Ovary (tissue), 3 donors: ENCODE data around the gene DNASE1.

ENCODE experiments used
- EP300 ChIP-seq: sonication (generic); formaldehyde crosslinking; IDR thresholded peaks from one replicate; pipeline ENCODE4 v1.6.1; 2017; ENCODE audit warnings: antibody characterized with exemption
- POLR2A ChIP-seq: fragments of 450-650 bp; IDR thresholded peaks from one replicate; pipeline ENCODE4 v1.6.1; 2017; ENCODE audit warnings: antibody characterized with exemption, mild to moderate bottlenecking, moderate library complexity
- TF ChIP-seq, protein P1 (sequence below), 3 donors: fragments of 450-650 bp in 2 of 3; fragments of 200-600 bp in 1 of 3; IDR thresholded peaks; one replicate each; pipeline versions ENCODE4 v1.5.1 to v1.8.0; 2016 to 2022; ENCODE audit warnings: antibody characterized with exemption in 3 of 3, mild to moderate bottlenecking in 1 of 3
- donor health status: DM: no; HTN: no; CAD: no.

DNA sequence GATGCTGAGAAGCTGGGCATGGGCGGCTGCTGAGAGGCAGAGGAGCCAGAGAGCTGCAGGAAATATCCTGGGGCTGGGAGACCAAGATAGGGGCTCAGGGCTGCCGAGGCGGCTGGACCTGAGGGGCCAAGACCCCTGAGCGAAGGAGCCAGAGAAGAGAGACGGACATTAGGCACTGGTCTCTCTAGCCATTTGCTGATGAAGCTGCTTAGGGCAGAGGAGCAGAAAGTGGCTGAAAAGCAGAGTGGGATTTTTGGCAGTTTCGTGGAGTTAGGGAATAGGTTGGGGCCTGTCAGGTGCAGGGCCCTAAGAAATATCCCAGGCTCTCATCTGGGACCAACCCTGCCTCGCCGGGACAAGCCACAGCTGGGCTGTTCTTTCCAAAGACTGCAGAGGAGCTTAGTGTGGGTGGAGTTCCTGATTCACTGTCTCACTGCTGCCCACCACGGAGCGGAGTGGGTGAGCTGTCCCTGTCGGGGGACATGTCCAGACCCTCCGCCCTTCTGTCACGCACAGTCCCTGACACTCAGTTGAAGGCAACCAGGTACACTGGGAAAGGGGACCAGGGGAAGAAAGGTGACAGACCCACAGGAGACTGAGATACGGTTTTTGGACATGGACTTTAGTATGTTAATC, 11.3 kb upstream of the DNASE1 start:
- TF ChIP-seq, protein P1, sequence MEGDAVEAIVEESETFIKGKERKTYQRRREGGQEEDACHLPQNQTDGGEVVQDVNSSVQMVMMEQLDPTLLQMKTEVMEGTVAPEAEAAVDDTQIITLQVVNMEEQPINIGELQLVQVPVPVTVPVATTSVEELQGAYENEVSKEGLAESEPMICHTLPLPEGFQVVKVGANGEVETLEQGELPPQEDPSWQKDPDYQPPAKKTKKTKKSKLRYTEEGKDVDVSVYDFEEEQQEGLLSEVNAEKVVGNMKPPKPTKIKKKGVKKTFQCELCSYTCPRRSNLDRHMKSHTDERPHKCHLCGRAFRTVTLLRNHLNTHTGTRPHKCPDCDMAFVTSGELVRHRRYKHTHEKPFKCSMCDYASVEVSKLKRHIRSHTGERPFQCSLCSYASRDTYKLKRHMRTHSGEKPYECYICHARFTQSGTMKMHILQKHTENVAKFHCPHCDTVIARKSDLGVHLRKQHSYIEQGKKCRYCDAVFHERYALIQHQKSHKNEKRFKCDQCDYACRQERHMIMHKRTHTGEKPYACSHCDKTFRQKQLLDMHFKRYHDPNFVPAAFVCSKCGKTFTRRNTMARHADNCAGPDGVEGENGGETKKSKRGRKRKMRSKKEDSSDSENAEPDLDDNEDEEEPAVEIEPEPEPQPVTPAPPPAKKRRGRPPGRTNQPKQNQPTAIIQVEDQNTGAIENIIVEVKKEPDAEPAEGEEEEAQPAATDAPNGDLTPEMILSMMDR (IDR thresholded peaks at IDR 0.05), result no peak
- TF ChIP-seq POLR2A, result no peak
- TF ChIP-seq EP300, result no peak
